ENCODE data around the gene PLCL2.
A peak's percentile ranks its signal among the peaks of the same experiment; 100 is the strongest.

PLCL2 gene

DNA sequence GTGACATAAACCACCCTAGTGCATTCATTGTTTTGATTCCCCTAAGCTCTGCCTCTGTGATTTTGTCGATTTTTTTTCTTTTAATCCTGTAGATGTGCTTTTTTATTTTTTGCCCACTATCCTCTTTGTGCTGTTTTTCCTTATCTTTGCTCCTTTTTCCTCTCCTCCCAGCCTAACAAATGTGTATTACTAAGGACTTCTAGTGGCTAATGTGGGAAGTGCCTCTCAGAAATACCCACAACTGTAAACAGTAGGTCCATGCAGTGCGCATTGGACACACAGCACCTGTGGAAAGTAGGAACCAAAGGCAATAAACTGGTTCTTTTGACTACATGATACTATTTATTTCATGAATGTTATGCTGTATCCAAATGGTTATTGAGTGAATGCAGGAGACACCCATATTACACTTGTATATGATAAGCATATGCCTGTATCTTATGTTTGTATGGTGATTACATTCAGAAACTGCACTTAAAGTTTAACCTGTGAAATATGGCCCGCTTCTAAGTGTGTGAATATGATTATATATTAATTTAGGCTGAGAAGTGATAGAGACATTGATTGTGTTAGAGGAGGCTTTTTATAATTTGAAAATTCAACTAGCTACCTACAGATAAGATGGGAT is 147.8 kb downstream of the PLCL2 start:
- ATAC-seq (ENCODE audit: insufficient read depth, low read depth) (peak; percentile 67), DNase-seq (no peak)
- Histone ChIP-seq H3K79me2 (ENCODE audit: insufficient read depth, low read length) (no peaks in the 10 kb centered on the region), H4K20me1 (ENCODE audit: insufficient read depth, low read length) (no peaks in the 10 kb centered on the region), H2AFZ (ENCODE audit: low read depth, low read length) (no peak overlapping the region), H3K27ac (ENCODE audit: low read length) (no peak overlapping the region), H3K4me3 (ENCODE audit: low read depth in 1 of 2, low read length in 2 of 2) (no peak overlapping the region), H3K9me3 (ENCODE audit: insufficient read depth, low read length, severe bottlenecking) (no peaks in the 10 kb centered on the region), H3K36me3 (ENCODE audit: insufficient read depth, low read length) (no peaks in the 10 kb centered on the region), H3K4me1 (ENCODE audit: insufficient read depth, low read length) (no peaks in the 10 kb centered on the region), H3K9ac (ENCODE audit: low read depth, low read length) (no peak overlapping the region), H3K27me3 (ENCODE audit: insufficient read depth, low read length, poor library complexity) (no peaks in the 10 kb centered on the region), H3K4me2 (ENCODE audit: insufficient read depth, low read length) (no peak overlapping the region)
- TF ChIP-seq, protein P1, sequence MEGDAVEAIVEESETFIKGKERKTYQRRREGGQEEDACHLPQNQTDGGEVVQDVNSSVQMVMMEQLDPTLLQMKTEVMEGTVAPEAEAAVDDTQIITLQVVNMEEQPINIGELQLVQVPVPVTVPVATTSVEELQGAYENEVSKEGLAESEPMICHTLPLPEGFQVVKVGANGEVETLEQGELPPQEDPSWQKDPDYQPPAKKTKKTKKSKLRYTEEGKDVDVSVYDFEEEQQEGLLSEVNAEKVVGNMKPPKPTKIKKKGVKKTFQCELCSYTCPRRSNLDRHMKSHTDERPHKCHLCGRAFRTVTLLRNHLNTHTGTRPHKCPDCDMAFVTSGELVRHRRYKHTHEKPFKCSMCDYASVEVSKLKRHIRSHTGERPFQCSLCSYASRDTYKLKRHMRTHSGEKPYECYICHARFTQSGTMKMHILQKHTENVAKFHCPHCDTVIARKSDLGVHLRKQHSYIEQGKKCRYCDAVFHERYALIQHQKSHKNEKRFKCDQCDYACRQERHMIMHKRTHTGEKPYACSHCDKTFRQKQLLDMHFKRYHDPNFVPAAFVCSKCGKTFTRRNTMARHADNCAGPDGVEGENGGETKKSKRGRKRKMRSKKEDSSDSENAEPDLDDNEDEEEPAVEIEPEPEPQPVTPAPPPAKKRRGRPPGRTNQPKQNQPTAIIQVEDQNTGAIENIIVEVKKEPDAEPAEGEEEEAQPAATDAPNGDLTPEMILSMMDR (IDR thresholded peaks at IDR 0.05; ENCODE audit: borderline replicate concordance, extremely low read depth, low read length, poor library complexity, severe bottlenecking) = peak; percentile 64
- TF ChIP-seq EZH2 (IDR thresholded peaks at IDR 0.05; ENCODE audit: borderline replicate concordance, low read depth, low read length, severe bottlenecking) = no peak

DNA sequence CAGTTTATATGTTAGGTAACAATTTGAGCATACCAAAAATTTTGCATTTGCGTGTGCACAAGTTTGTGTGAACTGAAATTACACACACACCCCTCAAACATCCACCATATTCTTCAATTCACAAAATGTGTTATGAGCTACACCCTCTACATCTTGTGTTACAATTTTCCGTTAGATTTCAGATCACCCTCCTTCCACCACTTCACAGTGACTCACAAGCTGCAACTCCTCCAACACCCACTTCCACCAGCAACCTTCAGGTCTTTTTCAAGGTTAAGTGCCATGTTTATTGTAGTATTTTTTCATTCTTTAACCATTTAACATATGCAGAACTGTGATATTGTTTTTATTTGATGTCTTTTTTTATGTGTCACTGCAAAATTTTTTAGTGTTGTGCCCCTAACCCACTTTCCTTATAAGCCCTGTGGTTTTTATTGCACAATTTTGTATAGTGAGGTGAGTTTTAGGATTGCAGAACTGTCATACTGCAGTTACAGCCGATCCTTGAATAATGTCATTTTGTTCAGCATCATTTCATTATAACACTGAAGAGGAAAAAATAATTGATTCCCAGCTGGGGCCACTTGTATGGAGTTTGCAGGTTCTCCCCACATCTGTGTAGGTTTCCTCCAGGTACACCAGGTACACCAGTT is 148.9 kb downstream of the PLCL2 start:
- H3K27ac ChIP-seq (ENCODE audit: low read length) = no peak overlapping the region
- TF ChIP-seq, protein P1 (IDR thresholded peaks at IDR 0.05; ENCODE audit: borderline replicate concordance, extremely low read depth, low read length, poor library complexity, severe bottlenecking) = no peak
- TF ChIP-seq EZH2 (IDR thresholded peaks at IDR 0.05; ENCODE audit: borderline replicate concordance, low read depth, low read length, severe bottlenecking) = no peak
- no peaks in the 10 kb centered on the region for H4K20me1 ChIP-seq (ENCODE audit: insufficient read depth, low read length)
- no peaks in the 10 kb centered on the region for H3K9me3 ChIP-seq (ENCODE audit: insufficient read depth, low read length, severe bottlenecking)
- no peak overlapping the region for H3K4me2 ChIP-seq (ENCODE audit: insufficient read depth, low read length)
- no peak overlapping the region for H2AFZ ChIP-seq (ENCODE audit: low read depth, low read length)
- no peaks in the 10 kb centered on the region for H3K27me3 ChIP-seq (ENCODE audit: insufficient read depth, low read length, poor library complexity)
- H3K4me1 ChIP-seq (ENCODE audit: insufficient read depth, low read length) = no peaks in the 10 kb centered on the region
- no peaks in the 10 kb centered on the region for H3K79me2 ChIP-seq (ENCODE audit: insufficient read depth, low read length)
- H3K36me3 ChIP-seq (ENCODE audit: insufficient read depth, low read length) = no peaks in the 10 kb centered on the region
- DNase-seq (no peak), ATAC-seq (ENCODE audit: insufficient read depth, low read depth) (no peak)
- no peak overlapping the region for H3K9ac ChIP-seq (ENCODE audit: low read depth, low read length)
- no peak overlapping the region for H3K4me3 ChIP-seq (ENCODE audit: low read depth in 1 of 2, low read length in 2 of 2)

DNA sequence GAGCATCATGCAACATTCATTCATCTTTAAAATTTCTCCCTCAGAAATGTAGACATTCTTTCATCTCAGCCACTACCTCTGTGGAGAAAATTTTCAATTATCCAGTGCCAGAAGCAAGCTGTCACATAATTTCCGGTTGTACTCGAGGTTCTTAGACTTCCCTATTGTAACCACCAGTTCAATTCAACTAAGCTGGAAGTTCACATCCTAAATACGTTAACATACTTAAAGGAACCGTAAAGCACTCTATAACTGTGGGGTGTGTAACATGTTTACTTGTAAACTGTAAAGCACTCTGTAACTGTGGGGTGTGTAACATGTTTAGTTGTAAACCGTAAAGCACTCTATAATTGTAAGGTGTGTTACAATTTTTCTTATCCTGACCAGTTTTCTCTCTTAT is 150.3 kb downstream of the PLCL2 start:
- no peaks in the 10 kb centered on the region for H3K27me3 ChIP-seq (ENCODE audit: insufficient read depth, low read length, poor library complexity)
- H3K27ac ChIP-seq (ENCODE audit: low read length) = no peak overlapping the region
- H3K4me3 ChIP-seq (ENCODE audit: low read depth in 1 of 2, low read length in 2 of 2) = no peak overlapping the region
- no peaks in the 10 kb centered on the region for H3K4me1 ChIP-seq (ENCODE audit: insufficient read depth, low read length)
- TF ChIP-seq, protein P1 (IDR thresholded peaks at IDR 0.05; ENCODE audit: borderline replicate concordance, extremely low read depth, low read length, poor library complexity, severe bottlenecking) = no peak
- TF ChIP-seq EZH2 (IDR thresholded peaks at IDR 0.05; ENCODE audit: borderline replicate concordance, low read depth, low read length, severe bottlenecking) = no peak
- H2AFZ ChIP-seq (ENCODE audit: low read depth, low read length) = no peak overlapping the region
- no peak for DNase-seq
- no peaks in the 10 kb centered on the region for H4K20me1 ChIP-seq (ENCODE audit: insufficient read depth, low read length)
- H3K36me3 ChIP-seq (ENCODE audit: insufficient read depth, low read length) = no peaks in the 10 kb centered on the region
- no peaks in the 10 kb centered on the region for H3K79me2 ChIP-seq (ENCODE audit: insufficient read depth, low read length)
- no peak overlapping the region for H3K4me2 ChIP-seq (ENCODE audit: insufficient read depth, low read length)
- no peaks in the 10 kb centered on the region for H3K9me3 ChIP-seq (ENCODE audit: insufficient read depth, low read length, severe bottlenecking)
- ATAC-seq (ENCODE audit: insufficient read depth, low read depth) = no peak
- H3K9ac ChIP-seq (ENCODE audit: low read depth, low read length) = no peak overlapping the region

Measured in DND-41 (cell line).